ENCODE measurements around the gene PSAPL1. TPM values are rescaled to one million over a fixed set of nuclear protein-coding genes. Genes with fewer than 3 reads are reported as not detected.

The PSAPL1 gene
- polyA plus RNA-seq, 1 experiment, result not detected

DNA sequence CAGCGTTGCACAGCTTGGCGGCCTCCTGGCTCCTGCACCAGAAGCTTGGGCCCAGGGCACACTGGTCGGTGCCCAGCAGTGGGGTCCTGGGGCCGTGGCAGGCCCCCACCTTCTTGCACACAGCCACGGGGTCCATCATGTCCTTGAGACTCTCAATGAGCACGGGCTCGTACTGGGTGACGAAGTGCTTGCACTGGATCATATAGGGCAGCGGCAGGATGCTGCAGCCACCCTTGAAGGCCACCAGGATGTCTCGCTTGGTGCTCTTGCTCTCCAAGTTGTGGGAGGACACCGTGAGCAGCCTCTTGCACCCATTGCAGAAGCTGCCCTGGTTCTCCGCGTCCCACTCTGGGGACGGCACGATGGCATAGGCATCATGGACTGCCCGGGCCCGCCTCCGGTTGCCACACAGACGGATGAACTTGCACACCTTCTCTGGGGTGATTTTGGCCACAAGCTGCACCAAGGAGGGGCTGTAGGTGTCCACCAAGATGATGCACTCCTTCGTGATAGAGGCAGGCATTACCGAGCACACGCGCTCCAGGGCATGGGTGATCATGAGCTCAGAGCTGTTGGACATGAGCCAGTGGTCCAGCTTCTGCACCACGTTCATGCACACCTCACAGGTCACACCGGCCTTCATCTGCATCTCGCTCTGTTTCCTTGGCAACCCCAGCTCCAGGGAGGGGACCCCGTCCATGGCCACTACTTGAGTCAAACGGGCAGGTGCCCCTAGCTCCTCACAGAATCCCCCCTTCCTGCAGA lies 1.2 kb downstream of the PSAPL1 start:
- no peak for DNase-seq (ENCODE audit: low read depth, low spot score)
- no peaks in the 10 kb centered on the region; the same call in 1 of the 2 replicates for H3K9me3 ChIP-seq (ENCODE audit: control insufficient read depth, insufficient read depth, low read length)
- ChIA-PET CTCF (no interaction called here), POLR2A (no interaction called here)
- TF ChIP-seq, protein P1, sequence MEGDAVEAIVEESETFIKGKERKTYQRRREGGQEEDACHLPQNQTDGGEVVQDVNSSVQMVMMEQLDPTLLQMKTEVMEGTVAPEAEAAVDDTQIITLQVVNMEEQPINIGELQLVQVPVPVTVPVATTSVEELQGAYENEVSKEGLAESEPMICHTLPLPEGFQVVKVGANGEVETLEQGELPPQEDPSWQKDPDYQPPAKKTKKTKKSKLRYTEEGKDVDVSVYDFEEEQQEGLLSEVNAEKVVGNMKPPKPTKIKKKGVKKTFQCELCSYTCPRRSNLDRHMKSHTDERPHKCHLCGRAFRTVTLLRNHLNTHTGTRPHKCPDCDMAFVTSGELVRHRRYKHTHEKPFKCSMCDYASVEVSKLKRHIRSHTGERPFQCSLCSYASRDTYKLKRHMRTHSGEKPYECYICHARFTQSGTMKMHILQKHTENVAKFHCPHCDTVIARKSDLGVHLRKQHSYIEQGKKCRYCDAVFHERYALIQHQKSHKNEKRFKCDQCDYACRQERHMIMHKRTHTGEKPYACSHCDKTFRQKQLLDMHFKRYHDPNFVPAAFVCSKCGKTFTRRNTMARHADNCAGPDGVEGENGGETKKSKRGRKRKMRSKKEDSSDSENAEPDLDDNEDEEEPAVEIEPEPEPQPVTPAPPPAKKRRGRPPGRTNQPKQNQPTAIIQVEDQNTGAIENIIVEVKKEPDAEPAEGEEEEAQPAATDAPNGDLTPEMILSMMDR (IDR thresholded peaks at IDR 0.05; ENCODE audit: low read depth, low read length), result no peak
- peaks cover 5% of the 10 kb centered on the region for H3K27me3 ChIP-seq (ENCODE audit: control insufficient read depth, insufficient read depth, low read length)
- H3K4me3 ChIP-seq (ENCODE audit: low read depth, low read length), result no peak overlapping the region
- H3K27ac ChIP-seq (ENCODE audit: low read depth, low read length), result no peak overlapping the region

DNA sequence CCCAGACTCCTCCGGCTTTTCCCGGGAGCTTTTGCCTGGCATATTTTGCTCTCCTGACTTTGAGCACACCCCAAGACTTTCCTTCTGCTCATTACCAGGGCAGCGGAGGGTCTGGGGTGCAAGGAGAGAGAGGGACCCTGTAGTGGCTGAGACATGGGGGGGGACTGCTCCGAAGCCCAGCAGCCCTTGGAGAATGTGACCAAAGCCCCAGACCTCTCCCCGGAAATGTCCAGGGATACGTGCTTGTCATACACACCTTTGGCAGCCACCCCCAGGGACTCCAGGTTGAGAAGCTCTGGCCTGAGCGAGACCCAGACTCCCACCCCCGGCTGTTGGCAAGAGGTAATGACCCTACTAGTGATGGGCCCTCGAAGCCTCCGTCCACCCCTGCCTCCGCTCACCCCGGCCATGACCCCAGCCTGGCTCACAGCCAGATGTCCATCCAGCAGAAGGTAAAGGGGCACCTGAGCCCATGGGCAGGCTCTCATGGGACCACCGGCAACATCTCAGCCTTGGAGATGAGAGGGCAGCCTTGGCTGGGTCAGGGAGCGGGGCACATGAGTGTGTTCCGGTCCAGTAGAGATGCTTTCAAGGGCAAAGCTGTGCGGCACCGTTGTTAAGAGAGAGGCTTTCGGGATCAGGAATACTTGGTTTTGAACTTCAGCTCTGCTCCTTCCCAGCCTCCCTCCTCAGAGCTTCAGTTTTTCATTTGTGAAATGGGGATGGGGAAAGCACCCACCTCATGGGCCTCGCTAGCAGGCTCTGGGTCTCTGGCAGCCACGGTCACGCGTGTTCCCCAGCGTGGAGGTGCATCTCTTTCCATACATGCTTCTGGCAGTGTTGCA lies 2.0 kb downstream of the PSAPL1 start:
- no peak for DNase-seq (ENCODE audit: low read depth, low spot score)
- TF ChIP-seq, protein P1 (IDR thresholded peaks at IDR 0.05; ENCODE audit: low read depth, low read length), result no peak
- CTCF ChIA-PET, result no interaction called here
- no peaks in the 10 kb centered on the region; the same call in 1 of the 2 replicates for H3K9me3 ChIP-seq (ENCODE audit: control insufficient read depth, insufficient read depth, low read length)
- H3K27me3 ChIP-seq (ENCODE audit: control insufficient read depth, insufficient read depth, low read length), result peaks cover 8% of the 10 kb centered on the region
- H3K4me3 ChIP-seq (ENCODE audit: low read depth, low read length), result no peak overlapping the region
- H3K27ac ChIP-seq (ENCODE audit: low read depth, low read length), result no peak overlapping the region
- POLR2A ChIA-PET, result no interaction called here

- POLR2A ChIA-PET, result no interaction called here
- CTCF ChIA-PET, result no interaction called here
- no peaks in the 10 kb centered on the region; the same call in 1 of the 2 replicates for H3K9me3 ChIP-seq (ENCODE audit: control insufficient read depth, insufficient read depth, low read length)
- DNase-seq (ENCODE audit: low read depth, low spot score), result no peak
- TF ChIP-seq, protein P1 (IDR thresholded peaks at IDR 0.05; ENCODE audit: low read depth, low read length), result no peak
- no peak overlapping the region for H3K27ac ChIP-seq (ENCODE audit: low read depth, low read length)
- H3K4me3 ChIP-seq (ENCODE audit: low read depth, low read length), result no peak overlapping the region
- peaks cover 6% of the 10 kb centered on the region for H3K27me3 ChIP-seq (ENCODE audit: control insufficient read depth, insufficient read depth, low read length)
Observed at GRCh38 chr4:7431696-7432530, 2.8 kb downstream of the PSAPL1 start.

GRCh38 chr4:7430965-7431695 lies 3.6 kb downstream of the PSAPL1 start:
- Histone ChIP-seq H3K27me3 (ENCODE audit: control insufficient read depth, insufficient read depth, low read length) (peaks cover 6% of the 10 kb centered on the region), H3K27ac (ENCODE audit: low read depth, low read length) (no peak overlapping the region), H3K9me3 (ENCODE audit: control insufficient read depth, insufficient read depth, low read length) (no peaks in the 10 kb centered on the region; the same call in 1 of the 2 replicates), H3K4me3 (ENCODE audit: low read depth, low read length) (no peak overlapping the region)
- no peak for DNase-seq (ENCODE audit: low read depth, low spot score)
- TF ChIP-seq, protein P1 (IDR thresholded peaks at IDR 0.05; ENCODE audit: low read depth, low read length), result no peak
- ChIA-PET CTCF (no interaction called here), POLR2A (no interaction called here)
